Stimulated activated CD8-positive, alpha-beta memory T cell treated with anti-CD3 and anti-CD28 coated beads, Interleukin-7, amount 100 ng/mL, for 48 hours (primary cell): Measurements from ENCODE around the gene TMEM164.

ENCODE experiments used
- DNase-seq, 2 donors: peaks; one replicate each; pipeline ENCODE4 v3.0.0-alpha.2; 2020; ENCODE audit warnings: low read depth in 1 of 2; ENCODE audit errors: extremely low read depth in 1 of 2

The TMEM164 gene

DNA sequence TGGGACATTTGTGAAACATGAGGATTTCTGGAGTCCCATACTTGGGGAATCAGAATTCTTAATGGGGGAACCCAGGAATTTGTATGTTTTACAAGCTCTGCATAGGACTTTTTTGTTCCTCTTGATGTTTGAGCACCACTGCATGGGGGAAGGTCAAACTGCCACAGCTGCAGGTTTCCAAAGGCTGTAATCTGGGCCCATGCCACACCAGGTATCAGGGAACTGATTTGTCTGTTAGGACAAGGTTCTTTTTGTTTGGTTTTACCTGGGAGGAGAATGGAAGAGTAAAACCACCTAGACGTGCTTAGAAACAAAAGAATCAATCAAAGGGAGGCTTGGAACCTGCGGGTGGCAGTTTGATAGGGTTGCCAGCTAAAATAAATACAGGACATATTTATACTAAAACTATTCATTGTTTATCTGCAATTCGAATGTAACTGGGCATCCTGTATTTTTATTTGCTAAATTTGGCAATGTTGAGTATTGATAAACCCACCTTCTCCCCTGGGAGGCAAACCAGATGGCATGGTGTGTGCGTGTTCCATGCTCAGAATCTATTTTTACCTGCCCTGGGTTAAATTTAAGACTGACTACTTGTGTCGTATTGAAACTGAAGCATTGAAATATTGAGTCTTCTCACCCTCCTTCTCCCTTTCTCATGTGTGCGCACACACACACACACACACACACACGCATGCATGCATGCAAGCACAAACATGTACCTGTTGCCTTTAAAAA lies 63.7 kb downstream of the TMEM164 start:
- DNase-seq: no peak

DNA sequence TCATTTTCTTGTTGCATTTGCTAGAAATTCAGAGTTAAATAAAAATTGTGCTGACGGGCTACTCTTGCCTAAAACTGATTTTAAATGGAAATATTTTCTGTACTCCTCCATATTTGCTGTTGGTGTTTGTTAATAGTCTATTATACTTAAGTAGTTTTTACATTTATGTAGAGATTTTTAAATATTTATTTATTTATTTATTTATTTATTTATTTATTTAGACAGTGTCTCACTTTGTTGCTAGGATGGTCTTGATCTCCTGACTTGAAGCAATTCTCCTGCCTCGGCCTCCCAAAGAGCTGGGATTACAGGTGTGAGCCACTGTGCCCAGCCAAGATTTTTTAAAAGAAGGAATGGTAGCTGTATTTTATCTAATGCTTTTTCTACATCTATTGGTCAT lies 68.1 kb downstream of the TMEM164 start:
- no peak for DNase-seq

DNA sequence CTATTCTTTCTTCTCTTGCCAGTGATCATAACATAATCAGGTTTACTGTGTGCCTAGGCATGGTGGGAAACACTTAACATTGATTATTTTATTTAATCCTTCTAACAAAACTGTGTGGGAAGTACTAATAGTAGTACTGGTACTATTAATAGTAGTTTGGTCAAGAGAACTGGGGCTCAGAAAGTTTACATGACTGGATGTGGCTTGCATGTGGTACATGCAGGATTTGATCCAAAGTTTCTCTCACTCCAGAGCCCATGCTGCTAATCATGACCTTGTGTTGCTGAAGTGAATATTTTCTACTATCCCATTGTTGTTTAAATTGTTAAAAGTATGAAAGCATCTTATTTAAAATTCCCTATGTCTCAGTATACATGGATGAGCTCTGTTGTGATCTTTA lies 78.4 kb downstream of the TMEM164 start:
- DNase-seq: no peak

DNA sequence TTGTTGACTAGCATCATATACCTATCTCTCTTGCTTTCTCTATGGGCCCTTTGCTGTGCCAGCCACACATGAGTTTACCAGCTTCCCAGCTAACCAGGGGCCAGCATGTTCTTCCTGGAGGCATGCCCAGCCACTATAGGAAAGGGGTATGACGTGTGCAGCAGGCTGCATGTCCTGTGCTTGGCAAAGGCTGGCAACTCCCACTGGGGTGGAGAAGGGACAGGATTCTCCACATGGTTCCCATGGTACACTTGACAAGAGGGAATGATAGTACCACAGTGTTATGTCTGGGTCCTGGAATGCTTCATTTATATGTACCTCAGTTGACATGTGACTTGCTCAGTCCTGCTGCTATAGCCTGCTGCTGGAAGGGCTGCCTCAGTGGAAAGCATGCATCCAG lies 78.8 kb downstream of the TMEM164 start:
- no peak for DNase-seq

DNA sequence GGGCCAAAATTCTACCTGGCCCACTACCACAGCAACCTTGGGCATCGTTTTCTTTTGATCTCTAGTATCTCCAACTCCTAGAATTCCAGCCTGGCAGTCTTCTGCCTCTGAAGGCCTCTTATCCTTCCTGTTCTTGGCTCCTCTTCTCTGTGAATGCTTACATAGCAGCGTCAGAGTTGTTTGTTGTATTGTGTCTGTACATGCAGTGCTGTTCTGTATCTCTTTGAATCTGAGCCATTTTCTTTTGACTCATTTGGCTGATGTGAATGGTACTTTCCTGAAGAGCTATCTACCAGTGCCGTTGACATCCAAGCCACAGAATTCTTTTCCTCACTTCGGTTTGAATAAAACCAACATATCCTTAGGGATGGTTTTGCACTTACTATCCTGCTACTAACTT lies 79.2 kb downstream of the TMEM164 start:
- DNase-seq: no peak

DNA sequence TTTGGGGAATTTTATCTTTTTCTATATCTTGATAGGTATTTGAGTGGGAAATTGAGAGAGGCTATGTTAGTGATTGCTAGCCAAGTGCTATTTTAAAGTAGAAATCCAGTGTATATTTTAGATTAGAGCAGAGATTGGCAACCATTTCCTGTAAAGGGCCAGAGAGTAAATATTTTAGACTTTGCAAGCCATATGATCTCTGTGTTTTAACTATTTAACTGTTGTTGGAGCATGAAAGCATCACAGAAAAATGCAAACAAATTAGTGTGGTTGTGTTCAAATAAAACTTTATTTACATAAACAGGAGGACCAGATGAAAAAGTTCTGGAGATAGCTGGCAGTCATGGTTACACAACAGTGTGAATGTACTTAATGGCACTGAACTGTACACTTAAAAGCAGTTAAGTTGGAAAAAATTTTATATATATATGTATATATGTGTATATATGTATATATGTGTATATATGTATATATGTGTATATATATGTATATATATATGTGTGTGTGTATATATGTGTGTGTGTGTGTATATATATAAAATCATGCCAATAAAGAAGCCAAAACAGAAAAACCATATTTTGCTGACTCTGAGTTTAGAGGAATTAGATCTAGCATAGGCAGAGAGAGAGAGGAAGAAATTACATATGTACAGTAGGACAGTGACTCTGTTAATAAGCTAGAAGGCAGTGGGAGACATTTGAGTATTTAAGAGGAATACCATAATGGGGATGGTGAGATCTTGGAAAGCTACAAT lies 83.4 kb downstream of the TMEM164 start:
- DNase-seq: no peak

DNA sequence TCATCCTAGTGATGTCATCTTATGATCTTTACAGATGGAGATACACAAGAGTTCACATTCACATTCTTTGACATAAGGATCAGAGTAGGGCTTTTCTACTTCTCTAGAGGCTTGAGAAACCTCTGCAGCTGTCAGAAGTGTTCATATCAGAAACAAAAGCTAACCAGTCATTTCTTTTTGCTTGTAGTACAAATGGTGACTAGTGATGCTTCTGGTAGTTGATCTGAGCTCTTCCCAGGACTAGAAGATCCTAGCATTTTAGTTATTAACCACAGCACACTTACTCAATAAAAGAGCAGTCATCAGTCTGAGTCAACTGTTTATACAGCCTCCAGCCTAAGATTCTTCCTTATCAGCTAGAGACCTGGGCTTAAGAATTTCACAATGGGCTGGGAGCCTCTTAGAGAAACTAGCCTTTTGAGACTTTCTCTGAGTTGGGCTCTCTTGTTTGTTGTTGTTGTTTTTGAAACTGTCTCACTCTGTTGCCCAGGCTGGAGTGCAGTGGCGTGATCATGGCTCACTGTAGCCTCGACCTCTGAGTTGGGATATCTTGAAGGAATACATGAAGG lies 84.1 kb downstream of the TMEM164 start:
- no peak for DNase-seq

DNA sequence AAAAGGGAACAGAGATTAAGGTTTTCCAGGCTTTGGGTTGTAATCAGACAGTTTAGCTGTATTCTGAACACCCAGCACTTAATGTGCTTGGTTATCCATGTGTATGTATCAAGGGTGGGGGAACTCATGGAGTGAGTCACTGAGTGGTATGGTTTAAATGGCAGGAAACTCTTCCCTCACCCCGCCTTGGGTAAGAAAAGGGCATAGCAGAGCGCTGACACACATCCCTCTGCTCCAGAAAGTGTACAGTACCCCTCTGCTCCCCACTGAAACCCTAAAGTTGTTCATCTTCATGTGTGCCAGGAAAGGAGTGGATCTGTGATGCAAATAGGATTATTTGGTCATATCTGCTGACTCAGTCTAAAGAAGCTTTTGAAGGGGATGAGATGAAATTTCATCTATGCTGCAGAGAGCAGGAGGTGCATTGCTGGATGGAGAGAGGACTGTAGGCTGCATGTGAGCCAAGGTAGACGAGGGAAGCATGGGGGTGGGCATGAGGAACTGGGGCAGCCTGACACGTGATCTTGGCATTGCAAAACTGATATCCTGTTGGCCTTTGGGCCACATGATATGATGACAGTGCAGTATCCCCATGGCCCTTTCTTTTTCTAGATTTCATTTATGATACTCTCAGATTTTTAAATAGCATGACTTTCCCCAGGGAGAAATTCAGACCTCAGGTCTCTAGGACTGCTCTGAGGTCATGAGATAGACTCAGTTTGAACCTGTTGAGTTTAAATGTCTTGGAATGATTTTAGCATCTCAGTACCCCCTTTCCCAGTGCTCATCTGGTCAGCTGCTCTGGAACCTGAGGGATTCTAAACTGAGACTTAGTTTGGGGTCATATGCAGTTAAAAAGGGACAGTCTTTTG lies 84.8 kb downstream of the TMEM164 start:
- DNase-seq: peak in 1 of 2 donors; percentile 0

DNA sequence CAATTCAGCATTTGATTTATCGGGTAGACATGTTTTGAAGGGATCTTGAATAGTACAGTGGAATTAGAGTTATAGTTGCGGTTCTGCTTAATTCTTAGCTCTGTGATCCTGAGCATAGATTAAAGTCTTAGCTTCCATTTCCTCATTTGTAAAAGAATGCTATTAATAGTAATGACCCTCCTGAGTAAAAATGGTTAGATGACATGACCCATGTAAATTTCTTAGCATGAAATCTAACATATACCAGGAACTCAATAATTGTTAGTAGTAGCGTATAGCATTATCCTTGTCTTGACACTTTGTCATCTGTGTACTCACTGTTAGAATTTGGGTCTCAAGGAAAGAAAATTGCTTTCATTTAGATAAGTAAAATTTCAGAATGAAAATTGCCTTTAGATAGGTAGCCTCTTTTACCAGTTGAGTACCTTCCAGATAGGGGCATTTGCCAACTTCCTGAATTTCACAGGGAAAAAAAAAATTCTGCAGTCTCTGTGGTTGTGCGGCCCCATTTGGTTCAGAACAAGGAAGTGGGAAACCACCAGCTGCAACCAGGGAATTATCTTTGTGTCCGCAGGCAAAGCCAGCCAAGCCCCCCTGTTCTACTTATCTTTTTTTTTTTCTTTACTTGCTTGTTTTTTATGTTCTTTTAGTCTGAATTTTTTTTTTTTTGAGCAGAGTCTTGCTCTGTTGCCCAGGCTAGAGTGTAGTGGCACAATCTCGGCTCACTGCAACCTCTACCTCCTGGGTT lies 86.9 kb downstream of the TMEM164 start:
- DNase-seq: no peak

DNA sequence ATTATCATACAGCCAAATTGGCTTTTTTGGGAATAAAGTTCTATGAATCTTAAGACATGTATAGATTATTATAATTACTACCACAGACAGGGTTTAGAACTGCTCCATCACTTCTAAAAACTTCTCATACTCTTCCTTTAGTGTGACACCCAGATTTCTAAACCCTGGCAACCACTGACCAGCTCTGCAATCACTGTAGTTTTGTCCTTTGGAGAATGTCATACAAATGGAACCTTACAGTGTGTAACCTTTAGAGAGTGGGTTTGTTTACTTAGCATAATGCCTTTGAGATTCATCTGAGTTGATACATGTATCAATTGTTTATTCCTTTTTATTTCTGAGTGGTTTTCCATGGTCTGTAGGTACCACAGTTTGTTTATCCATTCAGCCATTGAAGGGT lies 95.0 kb downstream of the TMEM164 start:
- DNase-seq: no peak

DNA sequence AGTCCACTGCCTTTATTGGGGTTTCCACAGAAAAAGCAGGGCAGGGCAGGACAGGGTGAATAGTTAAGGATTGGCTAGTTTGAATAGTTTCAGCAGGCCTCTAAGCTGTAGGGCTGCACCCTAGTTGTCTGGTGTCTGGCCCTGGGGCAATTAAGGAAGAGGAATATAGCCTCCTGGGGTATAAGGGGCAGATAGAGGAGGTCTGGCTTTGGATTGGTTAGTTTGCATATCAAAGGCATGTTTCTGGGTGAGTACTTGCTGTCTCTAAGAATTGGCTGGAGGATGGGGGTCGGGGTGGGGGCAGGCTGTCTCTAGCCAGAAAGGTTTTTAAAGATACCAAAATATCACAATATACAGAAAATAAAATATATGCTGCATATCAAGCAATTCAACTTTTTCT lies 100.4 kb downstream of the TMEM164 start:
- no peak for DNase-seq

DNA sequence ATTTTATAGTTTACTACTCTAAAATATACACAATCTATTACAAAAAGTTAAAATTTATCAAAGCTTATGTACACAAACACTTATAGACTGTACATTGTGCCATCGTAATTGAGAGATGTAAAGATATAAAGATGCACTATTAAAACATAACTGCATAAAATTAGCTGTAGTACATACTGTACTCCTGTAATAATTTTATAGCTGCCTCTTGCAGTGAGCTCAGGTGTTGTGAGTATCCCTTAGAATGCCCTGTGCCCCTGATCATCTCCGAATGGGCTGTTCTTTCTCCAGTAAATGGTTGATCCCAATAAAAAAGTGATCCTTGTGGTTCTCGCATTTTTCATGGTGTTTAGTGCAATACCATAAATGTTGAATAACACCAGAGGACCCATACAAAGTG lies 101.2 kb downstream of the TMEM164 start:
- no peak for DNase-seq

DNA sequence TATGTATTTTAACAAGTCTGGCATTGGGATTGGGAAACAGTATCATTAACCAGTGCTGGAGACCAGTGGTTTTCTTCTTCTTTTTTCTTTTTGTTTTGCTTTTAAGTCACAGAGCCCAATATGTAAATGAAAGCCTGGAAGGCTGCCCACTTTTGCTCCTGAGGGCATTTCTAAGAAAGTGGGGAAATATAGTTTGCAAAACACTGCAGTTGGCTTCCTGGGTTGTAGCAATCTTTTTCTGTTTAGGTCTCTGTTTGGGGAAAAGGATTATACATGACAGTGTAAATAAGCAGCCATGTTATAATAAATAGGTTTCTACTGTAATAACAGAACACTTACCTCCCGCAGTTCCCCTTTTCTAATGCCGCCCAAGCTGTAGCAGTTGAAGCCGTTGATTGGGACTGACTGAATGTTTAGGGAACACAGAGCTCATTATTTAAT lies 105.5 kb downstream of the TMEM164 start:
- no peak for DNase-seq

DNA sequence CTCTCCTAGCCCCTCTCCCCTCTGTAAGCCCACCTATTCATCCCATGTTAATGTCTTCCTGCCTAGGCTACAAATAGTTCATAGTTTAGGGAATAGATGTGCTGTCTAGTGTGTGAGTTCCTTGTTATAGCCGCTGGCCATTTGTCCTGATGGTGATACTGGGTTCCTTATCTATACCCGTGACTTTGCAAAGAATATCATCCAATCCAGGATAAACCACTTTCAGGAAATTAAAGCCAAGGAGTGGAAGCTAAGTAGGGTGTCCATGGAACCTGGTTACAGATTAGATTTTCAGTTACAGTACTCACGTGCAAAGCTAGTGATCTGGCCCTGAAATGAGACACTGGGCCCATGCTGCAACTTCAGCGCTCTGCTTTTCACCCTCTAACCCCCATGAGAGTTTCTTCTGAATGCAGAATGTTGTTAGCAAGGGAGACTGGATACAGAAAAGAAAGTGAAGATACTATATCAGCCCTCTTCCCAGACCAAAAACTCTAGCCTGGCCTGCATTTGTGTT lies 111.4 kb downstream of the TMEM164 start:
- DNase-seq: no peak

DNA sequence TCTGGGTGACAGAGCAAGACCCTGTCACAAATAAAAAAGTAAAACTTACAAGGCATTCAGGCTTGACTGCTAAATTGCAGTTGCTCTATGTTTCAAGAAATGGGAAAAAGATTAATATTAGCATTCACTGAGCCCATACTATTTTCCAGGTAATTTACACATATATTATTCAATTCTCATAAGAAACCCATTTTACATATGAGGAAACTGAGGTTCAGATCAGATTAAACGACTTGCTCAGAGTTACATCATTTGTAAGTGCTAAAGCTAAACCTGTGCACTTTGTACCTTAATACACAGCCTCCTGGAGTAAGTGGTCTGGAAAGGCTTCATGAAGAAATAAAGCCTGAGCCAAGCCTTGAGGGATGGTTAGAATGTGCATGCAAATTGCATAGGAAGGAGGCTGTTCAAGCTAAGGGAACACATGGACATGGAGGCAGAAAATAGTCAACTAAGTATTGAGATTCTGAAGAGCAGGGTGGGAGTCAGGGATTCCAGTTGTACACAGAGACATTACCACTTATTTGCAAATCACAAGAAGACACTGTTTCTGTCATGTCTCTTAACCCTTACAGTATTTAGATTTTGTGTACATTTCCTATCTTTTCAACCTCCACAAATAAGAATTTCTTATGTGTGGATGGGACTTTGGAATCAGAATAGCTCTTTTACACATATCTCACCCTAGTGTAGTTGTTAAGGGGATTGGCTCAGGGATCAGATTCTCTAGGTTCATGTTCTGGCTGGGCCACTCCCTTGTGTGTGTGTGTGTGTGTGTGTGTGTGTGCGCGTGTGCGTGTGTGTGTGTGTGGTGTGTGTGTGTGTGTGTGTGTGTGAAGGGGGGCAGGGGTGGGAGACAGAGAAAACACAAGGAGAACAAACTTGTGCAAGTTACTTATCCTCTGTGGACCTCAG lies 113.4 kb downstream of the TMEM164 start:
- DNase-seq: no peak

DNA sequence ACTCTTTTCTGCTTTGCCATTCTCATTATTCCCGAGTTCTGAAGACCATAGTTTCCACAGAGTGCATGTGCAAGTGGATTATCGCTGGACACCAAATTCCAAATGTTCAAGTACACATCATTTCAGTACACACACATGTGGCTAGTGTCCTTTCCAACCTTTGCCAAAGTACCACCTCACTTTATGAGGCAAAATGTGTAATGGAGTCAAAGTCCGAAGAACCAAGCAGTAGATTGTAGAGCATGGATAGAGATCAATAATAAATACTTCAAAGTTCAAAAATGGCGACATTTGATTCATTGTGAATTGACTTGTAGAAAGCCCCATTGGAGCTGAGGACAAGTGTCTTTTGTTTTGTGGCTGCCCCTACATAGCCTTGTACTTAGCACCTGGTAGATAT lies 115.6 kb downstream of the TMEM164 start:
- no peak for DNase-seq

DNA sequence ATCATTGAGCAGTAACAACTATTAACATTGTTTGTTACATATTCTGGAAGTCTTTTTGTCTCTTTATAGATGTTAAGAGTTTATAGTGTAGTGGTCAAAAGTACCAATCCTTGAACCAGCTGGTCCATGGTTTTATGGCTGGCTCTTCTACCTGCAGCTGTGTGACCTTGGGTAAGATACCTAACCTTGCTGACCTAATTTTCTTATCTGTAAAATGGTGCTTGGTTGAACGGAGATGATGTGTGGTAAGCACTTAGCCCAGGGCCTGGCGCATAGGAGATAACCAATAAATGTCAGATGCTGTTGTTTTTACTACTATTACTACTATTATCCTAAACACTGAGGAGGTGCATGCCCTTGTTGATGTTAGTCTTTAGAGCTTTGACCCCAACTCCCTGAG lies 116.6 kb downstream of the TMEM164 start:
- no peak for DNase-seq

DNA sequence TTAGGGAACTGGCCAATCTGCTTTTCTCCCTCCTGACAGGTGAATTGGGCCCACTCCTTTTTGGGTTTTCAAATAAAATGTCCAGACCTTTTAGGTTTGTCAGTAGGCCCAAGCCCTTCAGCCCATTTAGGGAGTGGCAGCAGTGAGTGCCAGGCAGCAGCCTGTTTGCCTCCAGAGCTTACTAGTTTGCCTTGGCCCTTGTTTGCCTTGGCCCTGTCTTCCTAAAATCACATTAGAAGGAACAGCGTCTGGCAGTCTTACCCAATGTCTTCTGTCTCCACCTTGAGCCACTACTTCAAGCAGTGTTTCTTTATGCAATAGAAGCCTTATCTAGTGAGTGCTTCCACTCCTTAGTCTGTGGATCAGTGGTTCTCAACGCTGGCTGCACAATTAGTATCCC lies 117.1 kb downstream of the TMEM164 start:
- DNase-seq: no peak

DNA sequence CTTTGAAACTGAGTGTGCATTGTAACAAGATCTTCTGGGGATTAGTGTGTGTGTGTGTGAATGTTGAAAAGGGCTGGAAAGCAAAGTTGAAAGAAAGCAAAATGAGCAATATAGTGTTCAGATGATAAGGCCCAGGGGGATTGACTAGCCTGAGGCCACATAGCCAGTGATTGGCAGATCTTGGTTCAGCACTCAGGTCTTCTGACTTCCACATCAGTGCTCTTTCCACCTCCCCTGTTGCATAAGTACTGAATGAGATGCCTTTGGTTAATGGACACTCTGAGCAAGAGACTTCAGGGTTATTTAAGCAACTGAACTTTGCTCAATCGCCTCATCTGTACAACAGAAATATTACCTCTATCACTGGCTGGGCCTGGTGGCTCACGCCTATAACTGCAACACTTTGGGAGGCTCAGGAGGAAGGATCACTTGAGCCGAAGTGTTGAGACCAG lies 120.4 kb downstream of the TMEM164 start:
- no peak for DNase-seq
